Gastroesophageal sphincter (tissue), 3 donors: ENCODE measurements around the gene AAK1.

Source experiments
- EP300 ChIP-seq: sonication (generic); formaldehyde crosslinking; IDR thresholded peaks from one replicate; pipeline ENCODE4 v1.6.1; 2017; ENCODE audit warnings: antibody characterized with exemption, mild to moderate bottlenecking
- POLR2A ChIP-seq, 2 donors: fragments of 450-650 bp; IDR thresholded peaks; one replicate each; pipeline ENCODE4 v1.6.1; 2017; ENCODE audit warnings: antibody characterized with exemption in 2 of 2, mild to moderate bottlenecking in 2 of 2, moderate library complexity in 1 of 2
- POLR2AphosphoS5 ChIP-seq: sonication (generic); formaldehyde crosslinking; IDR thresholded peaks from one replicate; pipeline ENCODE4 v1.6.1; 2017; ENCODE audit warnings: antibody characterized with exemption
- TF ChIP-seq, protein P1 (sequence below), 4 experiments: fragments of 200-600 bp in 2 of 4; fragments of 450-650 bp in 2 of 4; sonication (generic) in 1 of 4; IDR thresholded peaks; one replicate each; pipeline ENCODE4 v1.5.1; 2017 to 2019; ENCODE audit warnings: antibody characterized with exemption in 4 of 4, mild to moderate bottlenecking in 2 of 4, moderate library complexity in 2 of 4

DNA sequence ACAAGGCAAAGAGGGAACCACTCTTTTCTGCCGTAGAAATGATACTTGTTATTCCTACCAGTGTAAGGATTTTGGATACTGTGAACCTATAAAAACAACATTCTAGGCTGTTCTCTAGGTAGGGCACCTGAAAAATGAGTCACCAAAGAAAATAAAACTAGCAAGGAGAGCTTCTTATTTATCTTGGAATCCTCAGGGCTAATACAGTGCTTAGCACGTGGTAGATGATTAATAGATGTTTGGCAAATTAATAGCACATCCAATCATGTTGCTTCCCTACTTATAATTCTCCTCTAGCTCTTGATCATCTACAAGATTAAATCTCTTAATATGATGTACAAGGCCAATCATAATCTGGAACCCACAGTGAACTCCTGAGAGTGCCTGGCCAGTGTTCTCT is 73.1 kb downstream of the AAK1 start:
- TF ChIP-seq, protein P1, sequence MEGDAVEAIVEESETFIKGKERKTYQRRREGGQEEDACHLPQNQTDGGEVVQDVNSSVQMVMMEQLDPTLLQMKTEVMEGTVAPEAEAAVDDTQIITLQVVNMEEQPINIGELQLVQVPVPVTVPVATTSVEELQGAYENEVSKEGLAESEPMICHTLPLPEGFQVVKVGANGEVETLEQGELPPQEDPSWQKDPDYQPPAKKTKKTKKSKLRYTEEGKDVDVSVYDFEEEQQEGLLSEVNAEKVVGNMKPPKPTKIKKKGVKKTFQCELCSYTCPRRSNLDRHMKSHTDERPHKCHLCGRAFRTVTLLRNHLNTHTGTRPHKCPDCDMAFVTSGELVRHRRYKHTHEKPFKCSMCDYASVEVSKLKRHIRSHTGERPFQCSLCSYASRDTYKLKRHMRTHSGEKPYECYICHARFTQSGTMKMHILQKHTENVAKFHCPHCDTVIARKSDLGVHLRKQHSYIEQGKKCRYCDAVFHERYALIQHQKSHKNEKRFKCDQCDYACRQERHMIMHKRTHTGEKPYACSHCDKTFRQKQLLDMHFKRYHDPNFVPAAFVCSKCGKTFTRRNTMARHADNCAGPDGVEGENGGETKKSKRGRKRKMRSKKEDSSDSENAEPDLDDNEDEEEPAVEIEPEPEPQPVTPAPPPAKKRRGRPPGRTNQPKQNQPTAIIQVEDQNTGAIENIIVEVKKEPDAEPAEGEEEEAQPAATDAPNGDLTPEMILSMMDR (IDR thresholded peaks at IDR 0.05): no peak
- TF ChIP-seq POLR2A (IDR thresholded peaks at IDR 0.05) (no peak), POLR2AphosphoS5 (no peak), EP300 (no peak)
